Lower lobe of right lung (tissue), 2 donors: Measurements from ENCODE around the gene ZNF513. TPM values are rescaled to one million over a fixed set of nuclear protein-coding genes. Genes with fewer than 3 reads are reported as not detected.

Experiments used
- ATAC-seq, 2 donors: fragments of 200-7000 bp; cut with Tn5 transposase; one replicate each; pipeline ENCODE4 v1.9.1; 2020 to 2022; ENCODE audit warnings: mild to moderate bottlenecking in 2 of 2, moderate library complexity in 2 of 2
- DNase-seq: peaks from one replicate; pipeline ENCODE4 v3.0.0-alpha.2; 2020
- H3K27ac ChIP-seq: fragments of 200-600 bp; one replicate; pipeline ENCODE4 v1.8.0; 2022
- H3K27me3 ChIP-seq: fragments of 200-600 bp; one replicate; pipeline ENCODE4 v1.8.0; 2022; ENCODE audit warnings: low read depth
- H3K36me3 ChIP-seq: fragments of 200-600 bp; one replicate; pipeline ENCODE4 v1.8.0; 2022; ENCODE audit warnings: mild to moderate bottlenecking
- H3K4me1 ChIP-seq: fragments of 200-600 bp; one replicate; pipeline ENCODE4 v1.8.0; 2022
- H3K4me3 ChIP-seq: fragments of 200-600 bp; one replicate; pipeline ENCODE4 v1.8.0; 2022; ENCODE audit warnings: mild to moderate bottlenecking
- H3K9me3 ChIP-seq: fragments of 200-600 bp; one replicate; pipeline ENCODE4 v1.8.0; 2022
- intact Hi-C: fragments of 100-400 bp; cut with DNase I; formaldehyde crosslinking; loops from one replicate; pipeline ENCODE4 v1.11.0; 2022
- total RNA-seq: library from RNA; stranded (reverse); fragmentation: NEBNext Ultra II Directional; extraction: Animal tissue kit (Norgen Biotek cat#: 25700); gene quantifications from one replicate; pipeline ENCODE4 v1.2.1, GENCODE V29; 2021
- TF ChIP-seq, protein P1 (sequence below): fragments of 200-600 bp; IDR thresholded peaks from one replicate; pipeline ENCODE4 v1.8.0; 2022; ENCODE audit warnings: antibody characterized with exemption, mild to moderate bottlenecking
- donor health status: DM: no; HTN: yes; CAD: no; lungs with severe emphysema.

Gene ZNF513
- total RNA-seq, 1 donor from 2014 or later: 13.9 TPM

DNA sequence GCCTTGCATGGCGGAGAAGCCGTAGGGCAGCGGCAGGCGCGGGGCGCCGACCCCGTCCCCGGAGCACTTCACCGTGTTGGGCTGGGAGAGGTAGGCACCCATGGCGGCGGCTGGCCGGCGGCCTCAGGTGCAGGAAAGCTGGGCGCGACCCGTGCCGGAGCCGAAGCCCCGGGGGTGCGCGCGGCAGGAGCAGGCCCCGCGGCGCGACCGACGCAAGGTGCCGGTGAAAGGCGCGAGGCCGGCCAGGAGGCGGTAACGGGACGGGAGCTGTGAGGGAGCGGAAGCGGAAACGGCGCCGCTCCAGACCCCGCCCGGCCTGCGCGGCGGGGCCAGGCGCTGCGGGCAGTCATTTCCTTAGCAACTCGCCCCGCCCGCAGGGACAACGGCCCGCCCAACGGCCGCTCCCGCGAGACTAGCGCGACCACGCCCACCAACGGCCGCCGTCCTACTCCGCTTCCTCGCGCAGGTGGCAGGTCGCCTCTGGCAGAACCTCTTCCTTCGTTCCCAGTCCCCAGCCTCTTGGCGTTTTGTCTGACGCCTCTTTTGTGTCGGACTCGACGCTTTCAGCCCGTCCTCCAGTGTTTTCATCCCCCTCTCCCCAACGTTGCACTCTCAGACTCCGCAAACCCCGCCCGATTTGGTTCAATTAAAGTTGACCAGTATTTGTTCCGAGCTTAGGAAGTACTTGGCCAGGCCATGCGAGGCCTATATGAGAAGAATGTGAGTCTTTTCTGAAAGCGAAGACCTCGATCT is 29.0 kb upstream of the ZNF513 start, which contains the start of gene PPM1G:
TSS of gene PPM1G (minus strand) at position 271 of the 753 bp plus-strand sequence. CDS start at position 102, 169 bp downstream.
- Histone ChIP-seq H3K4me3 (peak within 1 kb of the TSS; percentile 99), H3K27me3 (no peaks in the 10 kb centered on the region), H3K36me3 (peaks cover 3% of the 10 kb centered on the region), H3K9me3 (no peaks in the 10 kb centered on the region), H3K4me1 (peaks cover 31% of the 10 kb centered on the region), H3K27ac (peak within 1 kb of the TSS; percentile 92)
- TF ChIP-seq, protein P1, sequence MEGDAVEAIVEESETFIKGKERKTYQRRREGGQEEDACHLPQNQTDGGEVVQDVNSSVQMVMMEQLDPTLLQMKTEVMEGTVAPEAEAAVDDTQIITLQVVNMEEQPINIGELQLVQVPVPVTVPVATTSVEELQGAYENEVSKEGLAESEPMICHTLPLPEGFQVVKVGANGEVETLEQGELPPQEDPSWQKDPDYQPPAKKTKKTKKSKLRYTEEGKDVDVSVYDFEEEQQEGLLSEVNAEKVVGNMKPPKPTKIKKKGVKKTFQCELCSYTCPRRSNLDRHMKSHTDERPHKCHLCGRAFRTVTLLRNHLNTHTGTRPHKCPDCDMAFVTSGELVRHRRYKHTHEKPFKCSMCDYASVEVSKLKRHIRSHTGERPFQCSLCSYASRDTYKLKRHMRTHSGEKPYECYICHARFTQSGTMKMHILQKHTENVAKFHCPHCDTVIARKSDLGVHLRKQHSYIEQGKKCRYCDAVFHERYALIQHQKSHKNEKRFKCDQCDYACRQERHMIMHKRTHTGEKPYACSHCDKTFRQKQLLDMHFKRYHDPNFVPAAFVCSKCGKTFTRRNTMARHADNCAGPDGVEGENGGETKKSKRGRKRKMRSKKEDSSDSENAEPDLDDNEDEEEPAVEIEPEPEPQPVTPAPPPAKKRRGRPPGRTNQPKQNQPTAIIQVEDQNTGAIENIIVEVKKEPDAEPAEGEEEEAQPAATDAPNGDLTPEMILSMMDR: no peak
- intact Hi-C loops: no loop called here
- peak; percentile 100 for ATAC-seq
- DNase-seq: peak; percentile 97

DNA sequence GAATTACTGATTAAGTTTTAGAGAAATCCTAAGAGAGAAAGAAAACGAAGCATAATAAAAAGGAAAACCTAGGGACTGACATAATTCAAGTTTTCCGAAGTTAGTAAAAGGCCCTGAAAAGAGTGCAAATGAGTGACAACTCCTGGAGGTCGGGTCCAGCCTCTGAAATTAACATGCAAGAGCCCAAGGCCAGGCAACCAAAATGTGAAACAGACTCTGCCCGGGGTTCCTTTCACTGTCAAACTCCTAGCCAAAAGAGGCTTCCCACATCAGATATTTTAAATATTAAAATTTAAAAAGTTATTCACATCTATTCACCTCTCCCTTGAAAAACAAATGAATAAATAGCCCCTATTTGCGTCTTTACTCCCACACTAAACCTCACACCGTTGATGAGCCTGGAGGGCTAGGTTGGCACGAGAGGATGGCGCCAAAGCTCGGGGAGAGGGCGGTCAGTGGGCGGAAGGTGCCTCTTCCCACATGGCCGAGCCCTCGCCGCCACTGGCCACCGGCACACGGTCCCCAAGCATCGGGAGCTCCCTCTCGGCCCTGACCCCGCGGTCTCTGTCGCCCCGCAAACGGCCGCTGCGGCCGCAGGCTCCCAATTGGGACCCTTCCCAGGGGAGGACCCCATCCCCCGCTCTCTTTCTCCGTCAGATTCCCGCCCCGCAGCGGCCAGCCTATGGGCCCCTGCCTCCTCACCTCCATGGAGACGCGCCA is 28.2 kb upstream of the ZNF513 start:
- no peaks in the 10 kb centered on the region for H3K27me3 ChIP-seq
- TF ChIP-seq, protein P1: no peak
- peak overlapping the region; percentile 92 for H3K27ac ChIP-seq
- H3K36me3 ChIP-seq: peaks cover 3% of the 10 kb centered on the region
- peak overlapping the region; percentile 99 for H3K4me3 ChIP-seq
- no peak for DNase-seq
- peaks cover 31% of the 10 kb centered on the region for H3K4me1 ChIP-seq
- ATAC-seq: peak; percentile 58 to 68
- intact Hi-C loops: no loop called here
- H3K9me3 ChIP-seq: no peaks in the 10 kb centered on the region

GRCh38 chr2:27407798-27408491 is 27.4 kb upstream of the ZNF513 start:
- peaks cover 31% of the 10 kb centered on the region for H3K4me1 ChIP-seq
- H3K4me3 ChIP-seq: peak overlapping the region; percentile 99
- DNase-seq (no peak), ATAC-seq (no peak)
- TF ChIP-seq, protein P1: peak; percentile 50
- no peaks in the 10 kb centered on the region for H3K9me3 ChIP-seq
- intact Hi-C loops: no loop called here
- H3K36me3 ChIP-seq: peaks cover 10% of the 10 kb centered on the region
- no peak overlapping the region for H3K27ac ChIP-seq
- no peaks in the 10 kb centered on the region for H3K27me3 ChIP-seq

DNA sequence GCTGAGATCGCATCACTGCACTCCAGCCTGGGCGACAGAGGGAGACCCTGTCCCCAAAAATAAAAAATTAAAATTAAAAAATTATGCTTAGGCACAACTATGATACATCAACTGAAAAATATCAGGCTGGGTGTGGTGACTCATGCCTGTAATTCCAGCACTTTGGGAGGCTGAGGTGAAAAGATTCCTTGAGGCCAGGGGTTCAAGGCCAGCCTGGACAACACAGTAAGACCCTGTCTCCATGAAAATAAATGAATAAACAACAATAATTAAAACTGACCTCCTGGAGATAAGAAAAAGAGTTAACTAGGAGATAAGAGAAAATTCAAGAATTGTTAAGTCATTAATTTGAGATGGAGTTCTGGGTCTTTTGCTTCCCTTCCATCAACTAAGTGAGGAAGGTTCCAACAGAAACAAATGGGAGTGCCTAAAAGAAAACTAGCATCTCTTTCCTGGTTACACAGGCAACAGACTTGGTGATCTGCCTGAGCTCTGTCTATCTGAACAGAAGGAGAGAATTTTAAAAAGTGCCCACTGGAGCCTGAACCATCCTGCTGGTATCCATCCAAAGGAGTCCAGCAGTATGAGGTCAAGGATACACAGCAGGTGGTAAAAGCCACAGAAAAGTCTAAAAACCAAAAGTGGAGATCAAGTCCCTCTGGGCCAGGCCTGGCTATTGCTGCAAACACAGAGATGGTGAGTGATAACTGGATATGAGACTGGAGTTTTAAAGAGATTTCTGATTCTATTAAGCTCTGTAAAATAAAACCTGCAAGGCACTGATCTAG is 20.0 kb upstream of the ZNF513 start:
- Histone ChIP-seq H3K27me3 (no peaks in the 10 kb centered on the region), H3K4me3 (no peak overlapping the region), H3K4me1 (no peaks in the 10 kb centered on the region), H3K27ac (no peak overlapping the region), H3K9me3 (no peaks in the 10 kb centered on the region), H3K36me3 (peaks cover 13% of the 10 kb centered on the region)
- TF ChIP-seq, protein P1: no peak
- intact Hi-C loops: no loop called here
- DNase-seq: no peak
- no peak for ATAC-seq

DNA sequence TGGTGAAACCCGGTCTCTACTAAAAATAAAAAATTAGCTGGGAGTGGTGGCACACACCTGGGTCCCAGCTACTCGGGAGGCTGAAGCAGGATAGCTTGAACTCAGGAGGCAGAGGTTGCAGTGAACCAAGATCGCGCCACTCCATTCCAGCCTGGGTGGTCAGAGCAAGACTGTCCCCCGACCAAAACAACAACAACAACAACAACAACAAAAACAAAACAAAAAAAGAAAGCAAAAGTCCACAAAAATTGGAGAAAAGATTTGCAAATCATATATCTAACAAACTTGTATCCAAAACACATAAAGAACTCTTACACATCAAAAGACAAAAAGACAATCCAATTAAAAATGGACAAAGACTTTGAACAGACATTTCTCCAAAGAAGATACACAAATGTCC is 18.4 kb upstream of the ZNF513 start:
- no peaks in the 10 kb centered on the region for H3K27me3 ChIP-seq
- peaks cover 10% of the 10 kb centered on the region for H3K36me3 ChIP-seq
- no peak for ATAC-seq

More for the DNA sequence above, 18.4 kb upstream of the ZNF513 start:
- H3K4me3 ChIP-seq: no peak overlapping the region
- H3K27ac ChIP-seq: no peak overlapping the region
- DNase-seq: no peak
- no peaks in the 10 kb centered on the region for H3K9me3 ChIP-seq
- TF ChIP-seq, protein P1: no peak
- intact Hi-C loops: no loop called here
- no peaks in the 10 kb centered on the region for H3K4me1 ChIP-seq
